H54 (cell line): ENCODE data around the gene VPS13C.

Source experiments
- DNase-seq: peaks from one replicate; pipeline ENCODE4 v3.0.0; 2011; ENCODE audit warnings: low spot score, mixed read lengths; ENCODE audit not compliant: insufficient read length
- FAIRE-seq: peaks from 3 replicates; lab custom pipeline; 2011; peaks lifted over from hg19 to GRCh38; lab: Jason Lieb, UNC
- POLR2A ChIP-seq: IDR thresholded peaks from 2 replicates; pipeline ENCODE4 v1.6.1; 2011; ENCODE audit warnings: low read depth, mild to moderate bottlenecking, low read length

The VPS13C gene

GRCh38 chr15:61857169-61857829 is 202.9 kb downstream of the VPS13C start:
- DNase-seq (no peak), FAIRE-seq (no peak)
- no peak for TF ChIP-seq POLR2A

GRCh38 chr15:61856295-61856694 is 204.0 kb downstream of the VPS13C start:
- no peak for DNase-seq
- FAIRE-seq, result no peak
- no peak for TF ChIP-seq POLR2A

GRCh38 chr15:61853195-61853594 is 207.1 kb downstream of the VPS13C start:
- no peak for TF ChIP-seq POLR2A
- DNase-seq (no peak), FAIRE-seq (no peak)

- no peak for TF ChIP-seq POLR2A
- no peak for FAIRE-seq
Measured at GRCh38 chr15:61851955-61852354, 208.3 kb downstream of the VPS13C start.

GRCh38 chr15:61849447-61849846 is 210.8 kb downstream of the VPS13C start:
- FAIRE-seq, result no peak
- no peak for TF ChIP-seq POLR2A

More at GRCh38 chr15:61851955-61852354, 208.3 kb downstream of the VPS13C start:
- no peak for DNase-seq

GRCh38 chr15:61841466-61841865 is 218.8 kb downstream of the VPS13C start:
- DNase-seq (no peak), FAIRE-seq (no peak)
- TF ChIP-seq POLR2A, result no peak

More at GRCh38 chr15:61849447-61849846, 210.8 kb downstream of the VPS13C start:
- DNase-seq, result no peak

- TF ChIP-seq POLR2A, result no peak
- FAIRE-seq (no peak), DNase-seq (no peak)
Measured at GRCh38 chr15:61840090-61840489, 220.2 kb downstream of the VPS13C start.

GRCh38 chr15:61839546-61839945 is 220.7 kb downstream of the VPS13C start:
- no peak for TF ChIP-seq POLR2A
- DNase-seq, result no peak
- FAIRE-seq, result no peak

- TF ChIP-seq POLR2A, result no peak
- peak; percentile 33 for DNase-seq
- FAIRE-seq, result no peak
Measured at GRCh38 chr15:61835496-61836106, 224.6 kb downstream of the VPS13C start.

- FAIRE-seq (no peak), DNase-seq (no peak)
- TF ChIP-seq POLR2A, result no peak
Measured at GRCh38 chr15:61835029-61835428, 225.2 kb downstream of the VPS13C start.

GRCh38 chr15:61834076-61834697 is 226.1 kb downstream of the VPS13C start:
- FAIRE-seq, result no peak
- no peak for TF ChIP-seq POLR2A
- peak; percentile 35 for DNase-seq

GRCh38 chr15:61832223-61832622 is 228.0 kb downstream of the VPS13C start:
- no peak for TF ChIP-seq POLR2A
- FAIRE-seq, result no peak
- no peak for DNase-seq

- no peak for TF ChIP-seq POLR2A
- FAIRE-seq (no peak), DNase-seq (no peak)
Measured at GRCh38 chr15:61831505-61831921, 228.7 kb downstream of the VPS13C start.

- no peak for FAIRE-seq
- TF ChIP-seq POLR2A, result no peak
Measured at GRCh38 chr15:61830536-61831330, 229.5 kb downstream of the VPS13C start.

More at GRCh38 chr15:61830536-61831330, 229.5 kb downstream of the VPS13C start:
- DNase-seq, result no peak
